ENCODE results near the gene UTS2R.
"Not testable (repeated sequence)": the region's sequence is repeated elsewhere in the genome, so short reads cannot be mapped to it uniquely, and the experiment has no call there.

The UTS2R gene

DNA sequence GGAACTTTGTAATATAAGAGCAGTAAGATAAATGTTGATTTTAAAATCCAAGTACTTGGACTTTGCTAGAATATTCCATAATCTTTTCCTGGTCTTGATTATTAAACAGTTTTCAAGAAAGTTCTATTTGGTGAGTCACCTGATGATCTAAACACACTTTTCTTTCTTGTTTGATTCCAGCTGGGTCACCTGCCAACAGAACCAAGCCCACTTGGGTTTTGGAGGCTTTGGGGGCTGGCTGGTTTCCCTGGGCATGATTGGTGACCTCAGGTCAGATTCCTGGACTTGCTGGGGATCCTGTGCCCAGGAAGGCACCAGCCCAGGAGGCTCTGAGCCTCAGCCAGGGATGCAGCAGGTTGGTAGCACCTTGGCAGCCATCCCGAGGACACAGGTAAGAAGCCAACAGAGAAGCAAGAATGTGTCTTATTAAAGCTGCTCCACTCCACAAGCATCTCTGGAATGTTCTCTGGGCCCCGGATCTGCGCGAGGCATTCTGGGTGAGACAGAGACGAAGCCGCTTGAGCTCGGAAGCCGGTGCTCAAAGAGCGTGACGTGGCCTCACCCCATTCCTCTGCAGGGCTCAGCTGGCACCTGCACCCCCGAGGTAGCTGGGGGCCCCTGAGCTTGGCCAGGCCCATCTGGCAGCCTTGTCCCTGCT lies 15.7 kb upstream of the UTS2R start:
- no peak for DNase-seq

DNA sequence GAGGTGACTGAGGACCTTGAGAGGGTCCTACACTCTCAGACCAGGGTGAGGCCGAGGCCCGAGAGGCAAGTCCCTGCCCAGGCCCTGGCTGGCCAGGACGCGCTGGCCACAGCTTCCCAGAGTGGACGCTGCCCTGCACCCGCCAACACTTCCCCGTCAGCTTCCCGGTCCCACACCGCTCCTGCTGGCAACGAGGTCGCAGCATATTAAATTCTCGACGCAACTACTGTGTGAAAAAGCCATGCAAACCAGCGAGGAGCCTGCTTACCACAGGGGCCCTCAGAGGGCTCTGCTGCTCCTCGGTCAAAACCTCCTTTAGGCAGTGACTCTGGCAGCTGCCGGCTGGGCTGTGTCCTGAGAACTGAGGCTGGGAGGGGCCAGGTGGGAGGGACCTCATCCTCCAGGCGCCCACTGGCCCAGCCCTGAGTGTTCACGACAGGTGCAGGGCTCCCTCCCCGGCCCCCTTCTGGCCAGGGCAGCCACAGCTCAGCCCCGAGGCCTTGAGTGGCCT lies 14.7 kb upstream of the UTS2R start:
- DNase-seq = no peak

DNA sequence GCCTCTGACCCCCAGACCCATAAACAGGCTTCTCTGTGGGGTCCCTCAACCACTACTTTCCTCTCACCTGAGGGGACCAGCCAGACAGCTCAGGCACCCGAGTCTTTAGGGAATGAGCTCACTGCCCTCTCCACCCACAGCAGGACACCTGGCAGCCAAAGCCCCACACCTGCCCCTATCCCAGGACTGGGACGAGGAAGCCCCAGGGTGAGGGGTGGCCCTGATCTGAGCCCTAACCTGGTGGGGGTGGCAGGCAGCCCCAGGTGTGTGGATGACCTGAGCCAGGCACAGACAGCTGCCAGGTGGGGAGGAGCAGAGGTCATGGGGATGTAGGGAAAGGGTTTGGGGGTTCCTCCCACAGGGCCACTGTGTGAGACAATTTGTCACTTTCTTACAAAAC lies 14.2 kb upstream of the UTS2R start:
- DNase-seq = no peak

DNA sequence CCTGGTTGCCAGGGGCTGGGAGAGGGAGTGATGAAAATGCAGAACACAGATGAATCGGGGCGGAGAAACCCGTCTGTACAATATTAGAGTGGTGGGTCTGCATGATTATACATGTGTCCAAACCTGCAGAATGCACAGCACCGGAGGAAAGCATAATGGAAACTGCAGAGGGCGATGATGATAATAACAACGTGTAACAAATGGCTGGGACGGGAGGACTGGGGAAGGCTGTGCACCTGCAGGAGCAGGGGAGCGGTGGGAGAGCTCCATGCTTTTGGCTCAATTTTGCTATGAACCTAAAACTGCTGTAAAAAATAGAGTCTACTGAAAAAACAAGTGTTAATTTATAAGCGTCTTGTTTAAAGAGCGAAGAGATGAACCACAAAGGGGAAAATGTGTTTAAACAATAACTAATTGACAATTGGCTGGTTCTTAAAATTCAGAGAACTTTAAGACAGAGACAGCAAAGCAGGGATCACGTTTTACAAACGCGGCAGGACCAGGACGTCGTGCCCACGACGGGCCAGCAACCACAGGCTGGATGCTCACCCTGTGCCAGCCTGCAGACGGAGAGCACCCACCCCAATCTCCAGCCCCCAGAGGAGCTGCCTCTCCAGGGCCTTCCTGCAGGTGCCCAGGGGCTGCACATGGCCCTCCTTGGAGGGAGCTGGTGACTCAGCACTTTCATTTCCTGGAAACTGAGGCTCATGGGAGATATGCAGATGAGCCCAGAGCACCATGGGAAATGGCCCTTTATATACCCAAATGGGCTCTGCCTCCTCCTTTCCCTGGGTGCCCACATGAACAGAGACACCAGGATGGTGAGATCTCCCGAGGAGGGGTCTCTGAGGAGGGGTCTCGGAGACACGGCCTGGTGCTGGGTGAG lies 12.9 kb upstream of the UTS2R start, which contains the start of gene TEX19:
Gene TEX19, plus strand, starts transcription at position 783 of the 886 bp plus-strand sequence. CDS start 2,904 bp downstream, outside the sequence.
- DNase-seq = no peak

DNA sequence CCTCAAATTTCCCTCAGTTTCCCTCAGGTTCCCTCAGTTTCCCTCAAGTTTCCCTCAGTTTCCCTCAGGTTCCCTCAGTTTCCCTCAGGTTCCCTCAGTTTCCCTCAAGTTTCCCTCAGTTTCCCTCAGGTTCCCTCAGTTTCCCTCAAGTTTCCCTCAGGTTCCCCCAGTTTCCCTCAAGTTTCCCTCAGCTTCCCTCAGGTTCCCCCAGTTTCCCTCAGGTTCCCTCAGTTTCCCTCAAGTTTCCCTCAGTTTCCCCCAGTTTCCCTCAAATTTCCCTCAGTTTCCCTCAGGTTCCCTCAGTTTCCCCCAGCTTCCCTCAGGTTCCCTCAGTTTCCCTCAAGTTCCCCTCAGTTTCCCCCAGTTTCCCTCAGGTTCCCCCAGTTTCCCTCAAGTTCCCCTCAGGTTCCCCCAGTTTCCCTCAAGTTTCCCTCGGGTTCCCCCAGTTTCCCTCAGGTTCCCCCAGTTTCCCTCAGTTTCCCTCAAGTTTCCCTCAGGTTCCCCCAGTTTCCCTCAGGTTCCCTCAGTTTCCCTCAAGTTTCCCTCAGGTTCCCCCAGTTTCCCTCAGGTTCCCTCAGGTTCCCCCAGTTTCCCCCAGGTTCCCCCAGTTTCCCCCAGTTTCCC lies 12.0 kb upstream of the UTS2R start:
- not testable (repeated sequence) for DNase-seq

DNA sequence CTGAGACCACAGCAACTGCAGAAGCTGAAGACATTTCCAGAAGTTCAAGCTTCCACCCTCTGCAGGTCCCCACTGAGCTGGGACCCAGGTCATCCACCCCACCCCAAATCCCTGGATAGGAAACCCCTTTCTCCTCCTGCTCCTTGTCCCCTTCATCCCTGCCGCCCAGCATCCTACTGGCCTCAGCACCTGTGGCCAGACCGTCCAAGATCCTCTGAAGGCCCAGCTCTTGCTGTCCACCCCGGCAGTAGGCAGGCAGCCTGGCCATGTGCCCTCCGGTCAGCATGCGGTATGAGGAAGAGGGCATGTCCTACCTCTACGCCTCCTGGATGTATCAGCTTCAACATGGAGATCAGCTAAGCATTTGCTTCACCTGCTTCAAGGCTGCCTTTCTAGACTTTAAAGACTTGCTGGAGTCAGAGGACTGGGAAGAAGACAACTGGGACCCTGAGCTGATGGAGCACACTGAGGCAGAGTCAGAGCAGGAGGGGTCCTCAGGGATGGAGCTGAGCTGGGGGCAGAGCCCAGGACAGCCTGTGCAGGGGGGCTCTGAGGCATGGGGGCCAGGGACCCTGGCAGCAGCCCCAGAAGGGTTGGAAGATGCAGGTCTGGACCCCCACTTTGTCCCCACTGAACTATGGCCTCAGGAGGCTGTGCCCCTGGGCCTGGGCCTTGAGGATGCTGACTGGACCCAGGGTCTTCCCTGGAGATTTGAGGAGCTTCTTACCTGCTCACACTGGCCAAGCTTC lies 9.5 kb upstream of the UTS2R start:
- DNase-seq = no peak

DNA sequence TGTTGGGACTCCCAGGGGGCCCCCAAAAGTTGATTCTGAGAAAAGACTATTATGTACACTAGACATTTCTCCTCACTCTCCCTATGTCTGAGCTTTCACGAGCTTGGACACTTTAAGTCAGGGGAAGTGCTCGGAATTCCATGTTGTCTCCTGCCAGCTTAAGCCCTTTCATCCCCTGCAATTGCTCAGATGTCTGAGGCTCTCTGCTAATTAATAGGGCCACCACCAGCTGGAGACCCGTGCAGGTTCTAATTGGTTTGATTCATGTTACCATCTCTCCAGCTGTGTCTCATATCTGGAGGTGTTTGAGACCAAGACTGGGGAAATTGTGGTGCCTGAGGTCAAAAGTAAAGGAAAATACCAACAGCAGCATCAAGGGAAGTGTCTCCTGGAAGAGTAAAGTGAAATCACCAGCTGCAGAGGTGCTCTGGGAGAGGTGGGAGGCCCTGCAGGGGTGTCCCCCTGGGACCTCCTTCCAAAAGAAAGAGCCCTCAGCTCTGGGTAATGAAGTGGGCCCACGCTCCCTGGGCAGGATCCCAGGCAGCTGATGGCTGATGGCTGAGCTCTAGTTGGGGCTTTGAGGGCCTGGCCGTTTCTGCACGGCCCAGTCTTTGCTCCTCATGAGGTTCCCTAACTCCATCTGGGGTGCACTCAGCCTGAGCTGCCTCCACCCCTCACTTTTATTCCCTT lies 5.8 kb upstream of the UTS2R start:
- DNase-seq = peak; percentile 25

DNA sequence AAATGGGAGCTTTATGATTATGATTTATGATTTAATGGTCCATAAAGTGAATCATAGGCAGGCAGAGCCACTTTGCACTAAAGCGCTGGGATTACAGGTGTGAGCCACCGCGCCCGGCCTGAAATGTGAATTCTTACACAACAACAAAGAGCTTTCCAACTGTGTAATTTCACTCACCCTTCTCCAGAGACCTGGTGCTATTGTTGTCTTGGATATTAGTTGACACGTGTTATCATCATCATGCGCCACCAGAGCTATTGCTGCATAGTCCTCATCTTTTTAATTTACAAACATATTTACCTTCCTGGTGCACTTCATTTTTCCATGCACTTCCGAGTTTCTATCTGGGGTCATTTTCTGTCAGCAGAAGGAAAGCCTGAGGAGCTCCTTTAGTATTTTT lies 4.8 kb upstream of the UTS2R start:
- no peak for DNase-seq

DNA sequence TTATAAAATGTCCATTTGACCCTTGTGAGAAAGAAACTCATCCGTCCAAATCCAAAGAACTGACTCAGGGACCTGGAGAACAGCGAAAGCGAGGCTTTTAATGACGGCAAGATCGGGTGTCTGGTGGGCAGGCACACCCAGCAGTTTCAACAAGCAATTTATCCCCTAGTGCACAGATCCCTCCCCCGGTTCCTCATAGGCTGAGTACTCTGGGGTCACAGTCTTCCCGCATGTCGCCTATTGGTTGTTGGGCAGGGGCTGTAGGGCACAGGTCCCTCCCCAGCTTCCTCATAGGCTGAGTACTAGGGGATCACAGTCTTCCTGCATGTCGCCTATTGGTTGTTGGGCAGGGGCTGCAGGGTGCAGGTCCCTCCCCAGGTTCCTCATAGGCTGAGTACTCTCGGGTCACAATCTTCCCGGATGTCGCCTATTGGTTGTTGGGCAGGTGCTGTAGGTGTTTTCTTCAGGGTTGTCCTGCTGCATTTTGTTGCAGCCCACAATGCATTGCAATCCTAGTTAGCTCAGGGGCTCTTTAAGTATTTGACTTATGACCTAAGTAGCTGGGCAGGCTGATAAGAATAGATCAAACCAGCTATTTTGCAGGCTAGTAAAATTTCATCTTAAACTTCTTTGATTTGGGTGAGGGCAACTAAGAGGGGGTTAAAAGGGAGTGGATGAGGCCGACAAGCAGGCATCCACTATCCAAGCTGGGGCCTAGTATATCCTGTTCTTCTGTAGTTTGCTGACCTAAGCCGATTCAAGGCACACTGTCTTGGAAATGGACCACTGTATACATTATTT lies 3.6 kb upstream of the UTS2R start:
- no peak for DNase-seq

DNA sequence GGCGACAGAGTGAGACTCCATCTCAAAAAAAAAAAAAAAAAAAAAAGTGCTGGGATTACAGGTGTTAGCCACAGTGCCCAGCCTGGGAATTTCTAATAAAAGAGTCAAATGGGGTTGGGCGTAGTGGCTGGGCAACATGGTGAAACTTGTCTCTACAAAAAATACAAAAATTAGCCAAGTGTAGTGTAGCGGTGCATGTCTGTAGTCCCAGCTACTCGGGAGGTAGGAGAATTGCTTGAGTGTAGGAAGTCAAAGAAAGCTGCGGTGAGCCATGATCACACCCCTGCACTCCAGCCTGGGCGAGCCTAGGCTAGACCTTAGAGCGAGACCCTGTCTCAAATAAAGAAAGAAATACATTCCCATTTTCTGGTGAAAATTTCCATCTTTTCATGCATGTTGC lies 2.4 kb upstream of the UTS2R start:
- no peak for DNase-seq

DNA sequence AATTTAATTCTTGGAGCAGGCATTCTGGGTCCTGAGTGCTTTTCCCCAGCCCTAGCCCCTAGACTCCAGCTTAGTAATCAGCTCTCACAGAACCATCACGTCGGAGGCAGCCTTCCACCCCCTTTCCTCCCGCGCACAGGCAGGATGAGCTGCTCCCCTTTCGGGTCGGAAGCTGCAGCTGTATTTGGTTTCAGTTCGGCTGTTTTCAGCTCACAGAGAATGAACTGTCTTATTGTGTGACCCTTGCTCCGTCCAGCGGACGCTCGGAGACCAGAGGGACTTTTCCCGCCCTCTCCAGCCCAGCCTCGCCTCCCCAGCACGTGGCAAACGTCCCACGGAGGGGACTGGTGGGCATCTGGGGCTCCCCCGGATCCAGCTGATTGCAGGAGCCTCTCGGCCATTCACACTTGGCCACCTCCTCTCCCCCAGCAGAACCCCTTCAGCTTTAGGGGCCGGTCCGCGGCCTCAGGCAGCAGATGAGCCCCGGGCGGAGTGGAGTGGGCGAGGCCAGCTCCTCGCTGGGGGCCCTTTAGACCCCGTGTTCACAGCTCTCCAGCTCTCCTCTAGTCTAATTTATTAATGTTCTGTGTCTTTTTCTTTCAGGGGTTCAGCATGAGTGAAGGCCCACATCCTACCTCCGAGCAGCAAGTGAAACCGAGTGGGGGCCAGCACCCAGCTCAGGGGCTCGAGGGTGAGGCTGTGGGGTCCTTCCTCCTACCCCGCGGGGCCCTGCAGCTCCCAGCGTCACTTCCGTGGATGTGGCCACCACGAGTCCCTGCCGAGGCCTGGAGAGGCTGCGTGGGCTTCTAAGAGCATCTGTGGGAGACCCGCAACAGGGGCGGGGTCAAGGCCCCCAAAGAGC lies 863 bp upstream of the UTS2R start:
- DNase-seq = peak; percentile 58

DNA sequence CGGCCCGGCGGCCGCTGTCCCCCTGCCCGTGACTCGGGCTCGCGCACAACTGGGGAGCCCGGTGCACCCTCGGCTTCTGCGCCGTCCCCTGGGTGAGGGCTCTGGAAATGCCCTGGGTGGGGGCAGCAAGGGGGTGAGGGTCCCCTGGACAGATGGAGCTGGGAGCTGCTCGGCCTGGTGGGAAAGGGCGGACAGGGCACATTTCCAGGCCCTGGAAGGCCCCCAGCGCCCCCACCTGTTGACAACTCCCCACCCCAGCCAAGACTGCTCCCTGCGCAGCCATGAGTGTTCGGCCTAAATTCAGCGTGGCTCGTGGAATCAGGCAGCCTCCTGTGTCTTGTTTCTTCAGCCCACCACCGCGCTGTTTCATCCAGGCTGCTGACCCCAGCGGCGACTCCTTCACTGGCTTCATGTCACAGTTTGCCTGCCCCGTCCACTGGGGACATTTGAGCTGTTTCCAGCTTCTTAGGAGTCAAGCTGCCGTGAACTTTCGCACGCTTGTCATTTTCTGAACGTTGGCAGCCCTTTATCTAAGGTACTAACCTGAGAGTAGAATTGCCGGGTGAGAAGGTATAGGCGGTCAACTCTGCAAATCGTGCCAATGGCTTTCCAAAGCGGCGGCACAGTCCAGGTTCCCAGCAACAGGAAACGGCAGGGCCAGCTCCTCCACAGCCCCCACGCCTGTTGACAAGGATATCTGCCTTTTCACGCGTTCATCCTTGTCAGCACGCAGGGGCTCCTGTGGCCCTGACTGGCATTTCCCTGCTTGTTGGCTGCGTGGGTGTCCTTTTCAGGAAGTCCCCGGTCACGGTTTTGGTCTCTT lies 895 bp downstream of the UTS2R start:
- no peak for DNase-seq

DNA sequence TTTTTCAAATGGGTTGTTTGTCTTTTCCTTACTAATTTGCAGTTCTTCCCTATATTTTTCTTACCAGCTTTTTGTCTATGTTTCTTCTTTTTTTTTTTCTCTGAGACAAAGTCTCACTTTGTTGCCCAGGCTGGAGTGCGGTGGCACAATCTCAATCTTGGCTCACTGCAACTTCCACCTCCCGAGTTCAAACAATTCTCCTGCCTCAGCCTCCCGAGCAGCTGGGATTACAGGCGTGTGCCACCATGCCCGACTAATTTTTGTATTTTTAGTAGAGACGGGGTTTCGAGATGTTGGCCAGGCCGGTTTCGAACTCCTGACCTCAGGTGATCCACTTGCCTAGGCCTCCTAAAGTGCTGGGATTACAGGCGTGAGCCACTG lies 1.5 kb downstream of the UTS2R start:
- not testable (repeated sequence) for DNase-seq

DNA sequence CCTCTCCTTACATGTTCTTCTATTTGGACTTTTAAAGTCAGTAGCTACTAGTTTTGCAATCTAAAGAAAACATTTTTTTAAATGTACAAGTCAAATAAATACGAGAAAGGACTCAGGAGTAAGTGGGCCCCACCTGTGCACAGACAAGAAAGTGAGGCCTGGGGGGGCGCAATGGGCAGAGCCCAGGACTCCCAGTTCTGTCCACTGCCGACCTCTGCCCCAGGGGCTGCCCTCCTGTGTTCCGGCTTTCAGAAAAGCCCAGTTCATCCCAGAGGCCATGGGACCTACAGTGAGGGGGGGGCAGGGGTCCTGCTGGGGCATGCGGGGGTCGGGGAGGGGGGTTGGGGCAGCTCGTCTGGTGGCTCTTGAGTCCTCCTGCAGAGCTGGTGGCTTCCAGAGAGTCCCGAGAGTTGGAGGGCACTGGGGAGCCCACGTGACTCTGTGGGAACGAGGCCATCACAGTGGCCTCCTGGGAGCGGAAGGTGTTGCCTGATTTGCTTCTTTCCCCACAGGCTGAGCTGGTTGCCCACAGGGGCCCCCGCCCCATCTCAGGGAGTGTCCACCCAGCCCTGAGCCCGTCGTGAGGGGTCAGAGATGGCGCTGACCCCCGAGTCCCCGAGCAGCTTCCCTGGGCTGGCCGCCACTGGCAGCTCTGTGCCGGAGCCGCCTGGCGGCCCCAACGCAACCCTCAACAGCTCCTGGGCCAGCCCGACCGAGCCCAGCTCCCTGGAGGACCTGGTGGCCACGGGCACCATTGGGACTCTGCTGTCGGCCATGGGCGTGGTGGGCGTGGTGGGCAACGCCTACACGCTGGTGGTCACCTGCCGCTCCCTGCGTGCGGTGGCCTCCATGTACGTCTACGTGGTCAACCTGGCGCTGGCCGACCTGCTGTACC lies 2.4 kb downstream of the UTS2R start:
- no peak for DNase-seq

DNA sequence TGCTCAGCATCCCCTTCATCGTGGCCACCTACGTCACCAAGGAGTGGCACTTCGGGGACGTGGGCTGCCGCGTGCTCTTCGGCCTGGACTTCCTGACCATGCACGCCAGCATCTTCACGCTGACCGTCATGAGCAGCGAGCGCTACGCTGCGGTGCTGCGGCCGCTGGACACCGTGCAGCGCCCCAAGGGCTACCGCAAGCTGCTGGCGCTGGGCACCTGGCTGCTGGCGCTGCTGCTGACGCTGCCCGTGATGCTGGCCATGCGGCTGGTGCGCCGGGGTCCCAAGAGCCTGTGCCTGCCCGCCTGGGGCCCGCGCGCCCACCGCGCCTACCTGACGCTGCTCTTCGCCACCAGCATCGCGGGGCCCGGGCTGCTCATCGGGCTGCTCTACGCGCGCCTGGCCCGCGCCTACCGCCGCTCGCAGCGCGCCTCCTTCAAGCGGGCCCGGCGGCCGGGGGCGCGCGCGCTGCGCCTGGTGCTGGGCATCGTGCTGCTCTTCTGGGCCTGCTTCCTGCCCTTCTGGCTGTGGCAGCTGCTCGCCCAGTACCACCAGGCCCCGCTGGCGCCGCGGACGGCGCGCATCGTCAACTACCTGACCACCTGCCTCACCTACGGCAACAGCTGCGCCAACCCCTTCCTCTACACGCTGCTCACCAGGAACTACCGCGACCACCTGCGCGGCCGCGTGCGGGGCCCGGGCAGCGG lies 3.2 kb downstream of the UTS2R start:
- DNase-seq = no peak

DNA sequence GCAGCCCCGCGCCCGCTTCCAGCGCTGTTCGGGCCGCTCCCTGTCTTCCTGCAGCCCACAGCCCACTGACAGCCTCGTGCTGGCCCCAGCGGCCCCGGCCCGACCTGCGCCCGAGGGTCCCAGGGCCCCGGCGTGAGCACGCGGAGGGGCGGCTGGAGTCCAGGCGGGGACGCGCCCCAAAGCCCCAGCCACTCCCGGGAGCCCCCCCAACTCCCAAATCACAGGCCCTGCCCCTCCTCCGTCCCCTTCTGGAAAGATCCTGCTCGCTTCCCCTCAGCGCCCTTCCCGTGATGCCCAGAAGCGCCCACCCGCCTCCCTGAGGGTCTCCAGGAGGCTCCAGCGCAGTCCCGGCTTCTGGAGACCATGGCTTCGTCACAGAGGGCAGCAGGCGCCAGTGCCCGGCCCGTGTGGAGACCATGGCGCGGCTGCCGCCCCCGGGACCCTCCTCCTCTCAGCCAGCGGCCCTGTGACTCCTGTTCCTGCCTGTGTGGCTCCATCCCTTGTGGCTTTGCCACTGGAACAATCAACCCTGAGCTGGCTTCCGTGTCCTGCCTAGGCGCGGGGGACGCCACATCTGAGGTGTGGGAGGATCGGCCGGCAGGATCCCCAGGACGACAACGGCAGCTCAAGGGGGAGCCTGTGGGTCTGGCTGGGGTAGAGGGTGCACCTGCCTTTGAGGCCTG lies 3.9 kb downstream of the UTS2R start:
- no peak for DNase-seq
